Prostate gland (tissue), 2 donors: ENCODE data around the gene CELF6.

Experiments used
- CTCF ChIP-seq, 4 experiments: fragments of 200-600 bp in 2 of 4; fragments of 450-650 bp in 2 of 4; sonication (generic) in 2 of 4; IDR thresholded peaks; 1 replicate in 3 of 4; 2 replicates in 1 of 4; pipeline ENCODE4 v1.5.1; 2016 to 2019; ENCODE audit warnings: antibody characterized with exemption in 4 of 4, mild to moderate bottlenecking in 2 of 4, moderate library complexity in 2 of 4
- POLR2A ChIP-seq: fragments of 450-650 bp; IDR thresholded peaks from one replicate; pipeline ENCODE4 v1.6.1; 2016; ENCODE audit warnings: antibody characterized with exemption, mild to moderate bottlenecking

DNA sequence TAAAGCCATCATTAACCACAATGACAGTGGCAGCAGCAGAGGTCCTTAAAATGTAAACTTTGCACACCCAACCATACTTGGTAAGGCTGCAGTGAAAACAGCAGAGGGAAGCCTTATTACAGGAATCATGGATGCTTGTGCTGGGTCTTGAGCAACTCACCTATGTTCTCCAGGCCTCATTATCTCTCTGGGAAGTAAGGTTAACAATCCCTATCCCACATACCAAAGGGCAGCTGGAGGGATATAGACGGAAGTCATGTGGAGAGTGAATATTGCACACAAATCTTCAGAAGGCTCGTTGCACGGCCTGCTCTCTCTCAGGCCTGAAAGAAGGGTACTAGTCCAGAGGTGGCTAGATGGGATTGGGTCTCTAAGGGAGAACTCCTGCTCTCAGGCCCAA is 25.8 kb upstream of the CELF6 start:
- no peak for TF ChIP-seq CTCF (IDR thresholded peaks at IDR 0.05)
- TF ChIP-seq POLR2A, result no peak
